ENCODE data around the gene UBTD2. TPM values are rescaled to one million over a fixed set of nuclear protein-coding genes. Genes with fewer than 3 reads are reported as not detected.

UBTD2 gene
- total and polyA plus RNA-seq, 8 donors, result 16.2 to 114 (median 93.2) TPM

- intact Hi-C loops (cut with DNase I), result no loop called here
- Histone ChIP-seq H3K4me1 (no peaks in the 10 kb centered on the region), H3K4me3 (no peak overlapping the region), H3K36me3 (no peaks in the 10 kb centered on the region), H3K27ac (no peak overlapping the region), H3K9me3 (no peaks in the 10 kb centered on the region), H3K27me3 (no peaks in the 10 kb centered on the region)
- no peak for TF ChIP-seq CTCF (IDR thresholded peaks at IDR 0.05)
- DNase-seq (no peak), ATAC-seq (no peak)
Measured at GRCh38 chr5:172321593-172321992, 38.0 kb upstream of the UBTD2 start.

GRCh38 chr5:172319708-172320441 lies 36.3 kb upstream of the UBTD2 start:
- Histone ChIP-seq H3K27ac (no peak overlapping the region), H3K4me3 (no peak overlapping the region), H3K36me3 (no peaks in the 10 kb centered on the region), H3K4me1 (no peaks in the 10 kb centered on the region), H3K27me3 (no peaks in the 10 kb centered on the region), H3K9me3 (no peaks in the 10 kb centered on the region)
- intact Hi-C loops (cut with DNase I), result no loop called here
- DNase-seq, result no peak
- no peak for TF ChIP-seq CTCF (IDR thresholded peaks at IDR 0.05)
- no peak for ATAC-seq

GRCh38 chr5:172315587-172316493 lies 32.3 kb upstream of the UBTD2 start:
- TF ChIP-seq CTCF (IDR thresholded peaks at IDR 0.05), result no peak
- ATAC-seq (no peak), DNase-seq (no peak)
- H3K27ac ChIP-seq, result no peak overlapping the region
- no peaks in the 10 kb centered on the region for H3K9me3 ChIP-seq
- intact Hi-C loops (cut with DNase I), result no loop called here
- H3K4me1 ChIP-seq, result no peaks in the 10 kb centered on the region
- no peak overlapping the region for H3K4me3 ChIP-seq
- H3K27me3 ChIP-seq, result no peaks in the 10 kb centered on the region
- no peaks in the 10 kb centered on the region for H3K36me3 ChIP-seq

- intact Hi-C loops (cut with DNase I), result no loop called here
- TF ChIP-seq CTCF (IDR thresholded peaks at IDR 0.05), result no peak
- H3K4me1 ChIP-seq, result no peaks in the 10 kb centered on the region
- H3K27ac ChIP-seq, result no peak overlapping the region
- H3K4me3 ChIP-seq, result no peak overlapping the region
- ATAC-seq (no peak), DNase-seq (no peak)
- H3K9me3 ChIP-seq, result no peaks in the 10 kb centered on the region
- no peaks in the 10 kb centered on the region for H3K36me3 ChIP-seq
- no peaks in the 10 kb centered on the region for H3K27me3 ChIP-seq
Measured at GRCh38 chr5:172313915-172314314, 30.4 kb upstream of the UBTD2 start.

GRCh38 chr5:172312286-172312685 lies 28.7 kb upstream of the UBTD2 start:
- ATAC-seq, result no peak

More at GRCh38 chr5:172312286-172312685, 28.7 kb upstream of the UBTD2 start:
- TF ChIP-seq CTCF (IDR thresholded peaks at IDR 0.05), result no peak
- no peak for DNase-seq
- intact Hi-C loops (cut with DNase I), result no loop called here
- Histone ChIP-seq H3K9me3 (no peaks in the 10 kb centered on the region), H3K27me3 (no peaks in the 10 kb centered on the region), H3K27ac (no peak overlapping the region), H3K4me3 (no peak overlapping the region), H3K36me3 (no peaks in the 10 kb centered on the region), H3K4me1 (no peaks in the 10 kb centered on the region)

Measured in left lung (tissue), 10 donors.